ENCODE data around the gene FOXL3. TPM values are rescaled to one million over a fixed set of nuclear protein-coding genes. Genes with fewer than 3 reads are reported as not detected.

The FOXL3 gene
- total RNA-seq, 1 experiment from 2014 or later, result not detected

DNA sequence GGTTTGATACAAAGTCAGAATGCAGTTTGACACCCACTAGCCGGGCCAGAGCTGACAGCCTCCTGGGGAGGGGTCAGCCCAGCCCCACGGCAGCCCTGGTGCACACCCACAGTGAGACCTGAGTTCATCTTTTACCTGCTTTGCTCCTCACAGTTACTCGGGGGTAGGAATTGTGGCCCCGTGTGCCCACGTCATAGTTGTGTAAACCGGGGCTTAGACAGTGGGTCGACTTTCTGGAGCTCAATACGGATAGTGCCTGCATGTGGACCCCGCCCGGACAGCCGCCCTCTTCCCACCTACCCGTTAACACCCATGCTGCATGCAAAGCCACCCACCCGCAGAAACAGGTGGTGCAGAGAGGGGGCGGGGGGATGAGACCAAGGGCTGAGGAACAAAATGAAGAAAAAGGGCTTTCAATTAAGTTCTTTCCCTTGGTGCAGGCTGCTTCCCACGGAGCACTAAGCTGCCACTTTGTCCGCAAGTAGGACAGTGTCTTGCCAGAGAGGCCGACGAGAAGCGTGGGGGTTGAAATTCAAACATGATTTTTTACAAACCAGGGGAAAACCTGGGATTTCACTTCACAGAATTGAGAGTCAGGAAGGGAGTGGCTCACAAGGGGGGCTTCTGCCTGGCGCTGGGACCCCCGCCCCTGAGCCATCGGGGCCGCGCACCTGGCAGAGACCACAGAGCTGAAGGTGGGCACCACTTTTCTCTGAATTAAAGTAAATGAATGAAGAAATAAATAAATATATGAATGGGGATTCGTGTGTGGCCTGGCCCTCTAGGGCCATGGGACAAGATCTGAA is 24.6 kb upstream of the FOXL3 start:
- ChIA-PET RAD21 (ENCODE audit: low non-redundant PET in 1 of 2, low total read pairs in 2 of 2, uncharacterized antibody in 2 of 2, unreplicated experiment in 2 of 2) (no interaction called here), CTCF (no interaction called here), POLR2A (no interaction called here)
- Histone ChIP-seq H3K9me2 (ENCODE audit: insufficient read depth) (no peaks in the 10 kb centered on the region), H3K9ac (ENCODE audit: low read length) (no peak overlapping the region), H3K4me2 (ENCODE audit: low read length) (no peak overlapping the region), H2AFZ (ENCODE audit: low read depth, low read length, poor library complexity, severe bottlenecking) (no peak overlapping the region), H4K20me1 (ENCODE audit: insufficient read depth) (no peaks in the 10 kb centered on the region), H3K27me3 (ENCODE audit: insufficient read depth, low read length) (no peaks in the 10 kb centered on the region), H3K4me3 (replicated peaks in 1 of 2; ENCODE audit: low read depth in 1 of 2, low read length in 2 of 2) (no peak overlapping the region), H3K27ac (ENCODE audit: low read depth, low read length) (no peak overlapping the region), H3K79me2 (ENCODE audit: insufficient read depth, low read length) (no peaks in the 10 kb centered on the region), H3K36me3 (ENCODE audit: control insufficient read depth in 1 of 2, insufficient read depth in 2 of 2, low read length in 2 of 2) (peaks cover 0 to 2% of the 10 kb centered on the region in 2 experiments; a peak in 1 of 4 replicates), H3K9me3 (ENCODE audit: control insufficient read depth in 1 of 2, insufficient read depth in 1 of 2, low read depth in 1 of 2, low read length in 2 of 2) (peaks cover 19 to 23% of the 10 kb centered on the region in 2 experiments; a peak in 2 of 4 replicates), H3K4me1 (ENCODE audit: control insufficient read depth in 1 of 2, insufficient read depth in 2 of 2, low read length in 2 of 2) (no peaks in the 10 kb centered on the region)
- ATAC-seq (no peak), DNase-seq (ENCODE audit: low read depth, low spot score) (no peak)
- no peak for TF ChIP-seq SIN3A (IDR thresholded peaks at IDR 0.05; ENCODE audit: low read depth)
- no peak for TF ChIP-seq EZH2 (IDR thresholded peaks at IDR 0.05)
- TF ChIP-seq RAD21 (IDR thresholded peaks at IDR 0.05; ENCODE audit: low read depth), result no peak
- TF ChIP-seq JUND (IDR thresholded peaks at IDR 0.05), result no peak
- TF ChIP-seq ELF1 (IDR thresholded peaks at IDR 0.05; ENCODE audit: borderline replicate concordance, low read depth), result no peak
- TF ChIP-seq CBX3 (IDR thresholded peaks at IDR 0.05; ENCODE audit: low read depth), result no peak
- no peak for TF ChIP-seq TCF7L2 (IDR thresholded peaks at IDR 0.05; ENCODE audit: borderline replicate concordance, extremely low read depth, insufficient read depth, insufficient read length)
- TF ChIP-seq, protein P1, sequence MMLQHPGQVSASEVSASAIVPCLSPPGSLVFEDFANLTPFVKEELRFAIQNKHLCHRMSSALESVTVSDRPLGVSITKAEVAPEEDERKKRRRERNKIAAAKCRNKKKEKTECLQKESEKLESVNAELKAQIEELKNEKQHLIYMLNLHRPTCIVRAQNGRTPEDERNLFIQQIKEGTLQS (IDR thresholded peaks at IDR 0.05), result no peak
- TF ChIP-seq, protein P2, sequence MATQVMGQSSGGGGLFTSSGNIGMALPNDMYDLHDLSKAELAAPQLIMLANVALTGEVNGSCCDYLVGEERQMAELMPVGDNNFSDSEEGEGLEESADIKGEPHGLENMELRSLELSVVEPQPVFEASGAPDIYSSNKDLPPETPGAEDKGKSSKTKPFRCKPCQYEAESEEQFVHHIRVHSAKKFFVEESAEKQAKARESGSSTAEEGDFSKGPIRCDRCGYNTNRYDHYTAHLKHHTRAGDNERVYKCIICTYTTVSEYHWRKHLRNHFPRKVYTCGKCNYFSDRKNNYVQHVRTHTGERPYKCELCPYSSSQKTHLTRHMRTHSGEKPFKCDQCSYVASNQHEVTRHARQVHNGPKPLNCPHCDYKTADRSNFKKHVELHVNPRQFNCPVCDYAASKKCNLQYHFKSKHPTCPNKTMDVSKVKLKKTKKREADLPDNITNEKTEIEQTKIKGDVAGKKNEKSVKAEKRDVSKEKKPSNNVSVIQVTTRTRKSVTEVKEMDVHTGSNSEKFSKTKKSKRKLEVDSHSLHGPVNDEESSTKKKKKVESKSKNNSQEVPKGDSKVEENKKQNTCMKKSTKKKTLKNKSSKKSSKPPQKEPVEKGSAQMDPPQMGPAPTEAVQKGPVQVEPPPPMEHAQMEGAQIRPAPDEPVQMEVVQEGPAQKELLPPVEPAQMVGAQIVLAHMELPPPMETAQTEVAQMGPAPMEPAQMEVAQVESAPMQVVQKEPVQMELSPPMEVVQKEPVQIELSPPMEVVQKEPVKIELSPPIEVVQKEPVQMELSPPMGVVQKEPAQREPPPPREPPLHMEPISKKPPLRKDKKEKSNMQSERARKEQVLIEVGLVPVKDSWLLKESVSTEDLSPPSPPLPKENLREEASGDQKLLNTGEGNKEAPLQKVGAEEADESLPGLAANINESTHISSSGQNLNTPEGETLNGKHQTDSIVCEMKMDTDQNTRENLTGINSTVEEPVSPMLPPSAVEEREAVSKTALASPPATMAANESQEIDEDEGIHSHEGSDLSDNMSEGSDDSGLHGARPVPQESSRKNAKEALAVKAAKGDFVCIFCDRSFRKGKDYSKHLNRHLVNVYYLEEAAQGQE (IDR thresholded peaks at IDR 0.05; ENCODE audit: low read depth), result no peak
- no peak for TF ChIP-seq YY1 (IDR thresholded peaks at IDR 0.05; ENCODE audit: extremely low read depth, insufficient replicate concordance, low read depth, low read length)
- no peak for TF ChIP-seq FOSL1 (IDR thresholded peaks at IDR 0.05; ENCODE audit: low read depth)
- no peak for TF ChIP-seq ZNF274 (IDR thresholded peaks at IDR 0.05; ENCODE audit: low read depth, low read length)
- no peak for TF ChIP-seq POLR2A (IDR thresholded peaks at IDR 0.05; ENCODE audit: borderline replicate concordance, extremely low read depth, insufficient read depth, insufficient read length)
- TF ChIP-seq, protein P3, sequence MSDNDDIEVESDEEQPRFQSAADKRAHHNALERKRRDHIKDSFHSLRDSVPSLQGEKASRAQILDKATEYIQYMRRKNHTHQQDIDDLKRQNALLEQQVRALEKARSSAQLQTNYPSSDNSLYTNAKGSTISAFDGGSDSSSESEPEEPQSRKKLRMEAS (IDR thresholded peaks at IDR 0.05), result no peak
- TF ChIP-seq, protein P4, sequence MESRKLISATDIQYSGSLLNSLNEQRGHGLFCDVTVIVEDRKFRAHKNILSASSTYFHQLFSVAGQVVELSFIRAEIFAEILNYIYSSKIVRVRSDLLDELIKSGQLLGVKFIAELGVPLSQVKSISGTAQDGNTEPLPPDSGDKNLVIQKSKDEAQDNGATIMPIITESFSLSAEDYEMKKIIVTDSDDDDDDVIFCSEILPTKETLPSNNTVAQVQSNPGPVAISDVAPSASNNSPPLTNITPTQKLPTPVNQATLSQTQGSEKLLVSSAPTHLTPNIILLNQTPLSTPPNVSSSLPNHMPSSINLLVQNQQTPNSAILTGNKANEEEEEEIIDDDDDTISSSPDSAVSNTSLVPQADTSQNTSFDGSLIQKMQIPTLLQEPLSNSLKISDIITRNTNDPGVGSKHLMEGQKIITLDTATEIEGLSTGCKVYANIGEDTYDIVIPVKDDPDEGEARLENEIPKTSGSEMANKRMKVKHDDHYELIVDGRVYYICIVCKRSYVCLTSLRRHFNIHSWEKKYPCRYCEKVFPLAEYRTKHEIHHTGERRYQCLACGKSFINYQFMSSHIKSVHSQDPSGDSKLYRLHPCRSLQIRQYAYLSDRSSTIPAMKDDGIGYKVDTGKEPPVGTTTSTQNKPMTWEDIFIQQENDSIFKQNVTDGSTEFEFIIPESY (IDR thresholded peaks at IDR 0.05; ENCODE audit: extremely low read depth, insufficient replicate concordance, low read length), result no peak
- TF ChIP-seq EGR1 (IDR thresholded peaks at IDR 0.05; ENCODE audit: low read depth), result no peak
- TF ChIP-seq EZH2phosphoT487 (IDR thresholded peaks at IDR 0.05; ENCODE audit: borderline replicate concordance), result no peak
- BruUV-seq (replicated peaks), result no TSS peak
- intact Hi-C loops (cut with micrococcal nuclease), result no loop called here
